Kidney (tissue), 14 donors: Measurements from ENCODE around the gene FMN2. TPM values are rescaled to one million over a fixed set of nuclear protein-coding genes. Genes with fewer than 3 reads are reported as not detected.

Experiments
- DNase-seq, 5 donors: peaks; one replicate each; pipeline ENCODE4 v3.0.0-alpha.2; 2013 to 2020
- FAIRE-seq: peaks from 2 replicates; lab custom pipeline; 2012; peaks lifted over from hg19 to GRCh38; lab: Jason Lieb, UNC
- H3K27ac ChIP-seq, 2 donors: one replicate each; pipeline ENCODE4 v1.7.0; 2013; ENCODE audit warnings: low read depth in 2 of 2, low read length in 2 of 2, inconsistent platforms in 1 of 2
- H3K27me3 ChIP-seq: one replicate; pipeline ENCODE4 v1.7.1; 2013; ENCODE audit warnings: low read length, inconsistent platforms; ENCODE audit not compliant: control insufficient read depth, insufficient read depth
- H3K36me3 ChIP-seq, 3 donors: one replicate each; pipeline versions ENCODE4 v1.7.0 to v1.7.1; 2013; ENCODE audit warnings: low read length in 3 of 3, control low read depth in 1 of 3, inconsistent platforms in 1 of 3; ENCODE audit not compliant: insufficient read depth in 3 of 3, control insufficient read depth in 2 of 3
- H3K4me1 ChIP-seq, 3 donors: one replicate each; pipeline versions ENCODE4 v1.7.0 to v1.7.1; 2013; ENCODE audit warnings: low read length in 3 of 3, inconsistent platforms in 1 of 3, low read depth in 1 of 3; ENCODE audit not compliant: control insufficient read depth in 2 of 3, insufficient read depth in 2 of 3
- H3K4me3 ChIP-seq, 3 donors: one replicate each; pipeline versions ENCODE4 v1.7.0 to v1.8.1; 2013; ENCODE audit warnings: low read length in 3 of 3, control low read depth in 1 of 3, inconsistent platforms in 1 of 3
- H3K9ac ChIP-seq, 3 donors: one replicate each; pipeline versions ENCODE4 v1.7.0 to v1.7.1; 2013; ENCODE audit warnings: low read length in 3 of 3, control low read depth in 1 of 3, inconsistent platforms in 1 of 3
- H3K9me3 ChIP-seq, 3 donors: one replicate each; pipeline versions ENCODE4 v1.7.0 to v1.7.1; 2013; ENCODE audit warnings: low read length in 3 of 3, control low read depth in 1 of 3, inconsistent platforms in 1 of 3; ENCODE audit not compliant: control insufficient read depth in 2 of 3, insufficient read depth in 1 of 3
- intact Hi-C: fragments of 100-400 bp; cut with DNase I; formaldehyde crosslinking; loops from one replicate; pipeline ENCODE4 v1.11.1; 2022
- polyA plus RNA-seq: library from polyadenylated mRNA; stranded (reverse); fragments of 350-450 nt; fragmentation: Illumina TruSeq; extraction: RNeasy Lipid Tissue Mini Kit (QIAGEN cat#74804); gene quantifications from one replicate; pipeline ENCODE4 v1.2.3, GENCODE V29; 2014; ENCODE audit warnings: low read depth, low replicate concordance; ENCODE audit not compliant: insufficient read depth
- total RNA-seq: library from RNA; stranded (reverse); fragmentation: NEBNext Ultra II Directional; extraction: Animal tissue kit (Norgen Biotek cat#: 25700); gene quantifications from one replicate; pipeline ENCODE4 v1.2.1, GENCODE V29; 2021
- TF ChIP-seq, protein P1 (sequence below): IDR thresholded peaks from 3 replicates; pipeline ENCODE4 v1.5.1; 2012; ENCODE audit warnings: mild to moderate bottlenecking, moderate library complexity, borderline replicate concordance; ENCODE audit not compliant: insufficient read depth; ENCODE audit errors: extremely low read depth
- donor health status: control.
- donor health status: control.
- donor health status: control.
- donor health status: control.
- donor health status: control.
- donor health status: DM: yes; HTN: yes; CAD: no.
- donor health status: Normal renal cell carcinoma (clear cell type).

Gene FMN2
- total and polyA plus RNA-seq, 2 donors from 2014 or later, result 0.06 to 3.4 TPM

DNA sequence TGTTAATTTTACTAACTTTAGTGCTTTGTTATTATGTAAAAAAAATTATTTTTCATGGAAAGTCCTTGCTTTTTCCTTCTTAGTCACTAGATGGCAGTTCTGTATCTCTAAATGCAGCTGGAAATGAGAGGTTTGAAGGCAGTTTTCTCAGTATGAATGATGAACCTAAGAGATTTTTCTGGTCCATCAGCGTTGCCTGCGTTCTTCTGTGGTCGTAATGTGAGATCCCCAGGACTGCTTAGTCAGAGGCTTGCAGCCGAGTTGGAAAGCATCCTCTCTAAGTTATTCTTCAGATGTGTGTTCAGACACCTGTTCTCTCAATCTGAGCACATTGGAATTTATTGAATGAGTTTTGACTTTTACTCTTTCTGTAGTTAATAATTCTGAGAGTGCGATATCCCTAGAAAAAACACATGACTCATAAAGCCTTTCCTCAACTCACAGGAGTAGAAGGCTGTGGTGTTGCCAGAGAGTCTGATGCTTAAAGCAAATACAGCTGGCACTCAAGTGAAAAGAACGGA is 99.3 kb downstream of the FMN2 start:
- Histone ChIP-seq H3K36me3 (no peaks in the 10 kb centered on the region), H3K9ac (no peak overlapping the region), H3K4me3 (no peak overlapping the region), H3K9me3 (no peaks in the 10 kb centered on the region), H3K4me1 (no peaks in the 10 kb centered on the region), H3K27me3 (no peaks in the 10 kb centered on the region), H3K27ac (no peak overlapping the region)
- intact Hi-C loops, result no loop called here
- FAIRE-seq (no peak), DNase-seq (peak in 3 of 5 donors; percentile 18 to 77 (median 51))
- TF ChIP-seq, protein P1, sequence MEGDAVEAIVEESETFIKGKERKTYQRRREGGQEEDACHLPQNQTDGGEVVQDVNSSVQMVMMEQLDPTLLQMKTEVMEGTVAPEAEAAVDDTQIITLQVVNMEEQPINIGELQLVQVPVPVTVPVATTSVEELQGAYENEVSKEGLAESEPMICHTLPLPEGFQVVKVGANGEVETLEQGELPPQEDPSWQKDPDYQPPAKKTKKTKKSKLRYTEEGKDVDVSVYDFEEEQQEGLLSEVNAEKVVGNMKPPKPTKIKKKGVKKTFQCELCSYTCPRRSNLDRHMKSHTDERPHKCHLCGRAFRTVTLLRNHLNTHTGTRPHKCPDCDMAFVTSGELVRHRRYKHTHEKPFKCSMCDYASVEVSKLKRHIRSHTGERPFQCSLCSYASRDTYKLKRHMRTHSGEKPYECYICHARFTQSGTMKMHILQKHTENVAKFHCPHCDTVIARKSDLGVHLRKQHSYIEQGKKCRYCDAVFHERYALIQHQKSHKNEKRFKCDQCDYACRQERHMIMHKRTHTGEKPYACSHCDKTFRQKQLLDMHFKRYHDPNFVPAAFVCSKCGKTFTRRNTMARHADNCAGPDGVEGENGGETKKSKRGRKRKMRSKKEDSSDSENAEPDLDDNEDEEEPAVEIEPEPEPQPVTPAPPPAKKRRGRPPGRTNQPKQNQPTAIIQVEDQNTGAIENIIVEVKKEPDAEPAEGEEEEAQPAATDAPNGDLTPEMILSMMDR, result peak; percentile 4

DNA sequence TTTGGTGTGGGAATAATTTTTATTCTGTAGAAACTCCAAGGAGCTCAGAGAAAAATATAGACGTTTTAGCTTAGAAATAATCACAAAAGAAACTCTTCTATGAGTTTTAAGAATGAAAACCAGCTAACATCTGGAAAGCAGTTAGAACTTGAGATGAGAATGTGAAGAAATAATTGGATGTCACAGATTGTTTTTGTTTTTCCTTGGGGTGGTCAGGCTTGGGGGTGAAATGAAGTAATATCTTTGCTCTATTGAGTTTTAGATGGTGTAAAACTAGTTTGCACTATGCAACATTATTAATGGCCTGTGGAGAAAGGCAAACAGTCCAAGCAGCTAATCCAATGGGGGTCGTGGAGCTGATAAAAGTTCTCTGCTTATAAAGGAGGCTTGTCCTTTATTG is 101.2 kb downstream of the FMN2 start:
- H3K27ac ChIP-seq, result no peak overlapping the region
- H3K9ac ChIP-seq, result no peak overlapping the region

DNA sequence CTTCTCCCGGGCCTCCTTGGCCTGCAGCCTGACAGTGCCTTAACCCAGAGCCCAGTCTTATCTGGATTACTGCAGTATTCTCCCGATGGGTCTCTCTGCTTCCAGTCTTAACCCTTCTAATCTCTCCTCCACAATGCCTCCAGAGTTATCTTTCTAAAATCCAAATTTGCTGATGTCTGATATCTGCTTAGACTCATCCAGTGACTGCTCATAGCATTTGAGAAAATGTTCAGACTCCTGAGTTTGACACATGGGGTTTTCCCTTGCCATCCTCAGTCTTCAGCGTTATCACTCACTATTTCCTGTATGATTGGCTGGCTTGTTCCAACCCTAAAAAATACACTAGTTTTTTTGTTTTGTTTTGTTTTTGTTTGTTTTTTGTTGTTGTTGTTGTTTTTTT is 102.0 kb downstream of the FMN2 start:
- H3K27ac ChIP-seq, result no peak overlapping the region
- intact Hi-C loops, result no loop called here
- no peaks in the 10 kb centered on the region for H3K9me3 ChIP-seq
- H3K4me3 ChIP-seq, result no peak overlapping the region
- no peaks in the 10 kb centered on the region for H3K4me1 ChIP-seq
- TF ChIP-seq, protein P1, result no peak
- no peak for FAIRE-seq
- H3K36me3 ChIP-seq, result no peaks in the 10 kb centered on the region
- no peak for DNase-seq
- no peak overlapping the region for H3K9ac ChIP-seq
- no peaks in the 10 kb centered on the region for H3K27me3 ChIP-seq

More for the DNA sequence above, 101.2 kb downstream of the FMN2 start:
- Histone ChIP-seq H3K27me3 (no peaks in the 10 kb centered on the region), H3K9me3 (no peaks in the 10 kb centered on the region), H3K36me3 (no peaks in the 10 kb centered on the region), H3K4me3 (no peak overlapping the region), H3K4me1 (no peaks in the 10 kb centered on the region)
- no peak for FAIRE-seq
- DNase-seq, result no peak
- TF ChIP-seq, protein P1, result no peak
- intact Hi-C loops, result no loop called here

DNA sequence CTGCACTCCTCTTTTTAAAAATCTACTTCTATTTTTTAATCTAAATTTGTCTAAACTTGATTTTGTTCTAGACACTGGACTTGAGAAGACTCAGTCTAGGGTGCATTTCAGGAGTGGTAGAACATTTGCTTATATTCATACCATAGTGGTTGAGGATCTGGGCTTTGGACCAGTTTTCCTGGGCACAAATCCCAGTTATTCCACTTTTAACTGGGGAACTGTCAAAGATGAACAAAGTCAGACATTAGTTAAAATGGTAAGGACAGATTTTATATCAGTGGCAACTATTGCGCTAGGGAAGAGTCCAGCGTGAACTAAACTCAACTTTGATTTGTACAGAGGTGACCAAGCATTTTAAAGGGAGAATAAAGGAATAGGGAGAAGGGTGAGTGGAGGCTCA is 102.4 kb downstream of the FMN2 start:
- TF ChIP-seq, protein P1, result no peak
- H3K27me3 ChIP-seq, result no peaks in the 10 kb centered on the region
- no peak overlapping the region for H3K4me3 ChIP-seq
- H3K36me3 ChIP-seq, result no peaks in the 10 kb centered on the region
- H3K4me1 ChIP-seq, result no peaks in the 10 kb centered on the region
- intact Hi-C loops, result no loop called here
- H3K27ac ChIP-seq, result no peak overlapping the region
- DNase-seq (no peak), FAIRE-seq (no peak)
- no peak overlapping the region for H3K9ac ChIP-seq
- no peaks in the 10 kb centered on the region for H3K9me3 ChIP-seq
